Measurements from ENCODE around the gene MAP3K1. TPM values are rescaled to one million over a fixed set of nuclear protein-coding genes. Genes with fewer than 3 reads are reported as not detected.

MAP3K1 gene
- total and polyA plus RNA-seq, 2 experiments from 2014 or later = 9.5 to 14.4 TPM

GRCh38 chr5:56803894-56804293 lies 11.5 kb upstream of the MAP3K1 start:
- Mint-ChIP-seq H3K9me3 (no peaks in the 10 kb centered on the region), H3K4me1 (no peaks in the 10 kb centered on the region), H3K4me3 (no peak overlapping the region), H3K36me3 (ENCODE audit: low read depth) (no peaks in the 10 kb centered on the region), H3K27ac (no peak overlapping the region), H3K27me3 (ENCODE audit: insufficient read depth, low read depth, poor library complexity) (peaks cover 4% of the 10 kb centered on the region)
- Histone ChIP-seq H3K9me2 (ENCODE audit: insufficient read depth) (no peaks in the 10 kb centered on the region; the same call in 1 of the 2 replicates), H2AFZ (peak overlapping the region; percentile 38; the same call in 1 of the 2 replicates), H3K4me3 (no peak overlapping the region), H3K27me3 (ENCODE audit: insufficient read depth) (no peaks in the 10 kb centered on the region), H3K36me3 (ENCODE audit: insufficient read depth) (no peaks in the 10 kb centered on the region), H4K20me1 (replicated peaks; ENCODE audit: insufficient read depth) (no peaks in the 10 kb centered on the region), H3K27ac (ENCODE audit: low read depth) (no peak overlapping the region), H3F3A (replicated peaks; ENCODE audit: low read depth) (no peaks in the 10 kb centered on the region), H3K4me2 (no peak overlapping the region), H3K79me2 (replicated peaks; ENCODE audit: insufficient read depth) (no peaks in the 10 kb centered on the region), H3K4me1 (ENCODE audit: insufficient read depth) (no peaks in the 10 kb centered on the region)
- DNase-seq (ENCODE audit: low spot score) (no peak), ATAC-seq (no peak)
- TF ChIP-seq, protein P1, sequence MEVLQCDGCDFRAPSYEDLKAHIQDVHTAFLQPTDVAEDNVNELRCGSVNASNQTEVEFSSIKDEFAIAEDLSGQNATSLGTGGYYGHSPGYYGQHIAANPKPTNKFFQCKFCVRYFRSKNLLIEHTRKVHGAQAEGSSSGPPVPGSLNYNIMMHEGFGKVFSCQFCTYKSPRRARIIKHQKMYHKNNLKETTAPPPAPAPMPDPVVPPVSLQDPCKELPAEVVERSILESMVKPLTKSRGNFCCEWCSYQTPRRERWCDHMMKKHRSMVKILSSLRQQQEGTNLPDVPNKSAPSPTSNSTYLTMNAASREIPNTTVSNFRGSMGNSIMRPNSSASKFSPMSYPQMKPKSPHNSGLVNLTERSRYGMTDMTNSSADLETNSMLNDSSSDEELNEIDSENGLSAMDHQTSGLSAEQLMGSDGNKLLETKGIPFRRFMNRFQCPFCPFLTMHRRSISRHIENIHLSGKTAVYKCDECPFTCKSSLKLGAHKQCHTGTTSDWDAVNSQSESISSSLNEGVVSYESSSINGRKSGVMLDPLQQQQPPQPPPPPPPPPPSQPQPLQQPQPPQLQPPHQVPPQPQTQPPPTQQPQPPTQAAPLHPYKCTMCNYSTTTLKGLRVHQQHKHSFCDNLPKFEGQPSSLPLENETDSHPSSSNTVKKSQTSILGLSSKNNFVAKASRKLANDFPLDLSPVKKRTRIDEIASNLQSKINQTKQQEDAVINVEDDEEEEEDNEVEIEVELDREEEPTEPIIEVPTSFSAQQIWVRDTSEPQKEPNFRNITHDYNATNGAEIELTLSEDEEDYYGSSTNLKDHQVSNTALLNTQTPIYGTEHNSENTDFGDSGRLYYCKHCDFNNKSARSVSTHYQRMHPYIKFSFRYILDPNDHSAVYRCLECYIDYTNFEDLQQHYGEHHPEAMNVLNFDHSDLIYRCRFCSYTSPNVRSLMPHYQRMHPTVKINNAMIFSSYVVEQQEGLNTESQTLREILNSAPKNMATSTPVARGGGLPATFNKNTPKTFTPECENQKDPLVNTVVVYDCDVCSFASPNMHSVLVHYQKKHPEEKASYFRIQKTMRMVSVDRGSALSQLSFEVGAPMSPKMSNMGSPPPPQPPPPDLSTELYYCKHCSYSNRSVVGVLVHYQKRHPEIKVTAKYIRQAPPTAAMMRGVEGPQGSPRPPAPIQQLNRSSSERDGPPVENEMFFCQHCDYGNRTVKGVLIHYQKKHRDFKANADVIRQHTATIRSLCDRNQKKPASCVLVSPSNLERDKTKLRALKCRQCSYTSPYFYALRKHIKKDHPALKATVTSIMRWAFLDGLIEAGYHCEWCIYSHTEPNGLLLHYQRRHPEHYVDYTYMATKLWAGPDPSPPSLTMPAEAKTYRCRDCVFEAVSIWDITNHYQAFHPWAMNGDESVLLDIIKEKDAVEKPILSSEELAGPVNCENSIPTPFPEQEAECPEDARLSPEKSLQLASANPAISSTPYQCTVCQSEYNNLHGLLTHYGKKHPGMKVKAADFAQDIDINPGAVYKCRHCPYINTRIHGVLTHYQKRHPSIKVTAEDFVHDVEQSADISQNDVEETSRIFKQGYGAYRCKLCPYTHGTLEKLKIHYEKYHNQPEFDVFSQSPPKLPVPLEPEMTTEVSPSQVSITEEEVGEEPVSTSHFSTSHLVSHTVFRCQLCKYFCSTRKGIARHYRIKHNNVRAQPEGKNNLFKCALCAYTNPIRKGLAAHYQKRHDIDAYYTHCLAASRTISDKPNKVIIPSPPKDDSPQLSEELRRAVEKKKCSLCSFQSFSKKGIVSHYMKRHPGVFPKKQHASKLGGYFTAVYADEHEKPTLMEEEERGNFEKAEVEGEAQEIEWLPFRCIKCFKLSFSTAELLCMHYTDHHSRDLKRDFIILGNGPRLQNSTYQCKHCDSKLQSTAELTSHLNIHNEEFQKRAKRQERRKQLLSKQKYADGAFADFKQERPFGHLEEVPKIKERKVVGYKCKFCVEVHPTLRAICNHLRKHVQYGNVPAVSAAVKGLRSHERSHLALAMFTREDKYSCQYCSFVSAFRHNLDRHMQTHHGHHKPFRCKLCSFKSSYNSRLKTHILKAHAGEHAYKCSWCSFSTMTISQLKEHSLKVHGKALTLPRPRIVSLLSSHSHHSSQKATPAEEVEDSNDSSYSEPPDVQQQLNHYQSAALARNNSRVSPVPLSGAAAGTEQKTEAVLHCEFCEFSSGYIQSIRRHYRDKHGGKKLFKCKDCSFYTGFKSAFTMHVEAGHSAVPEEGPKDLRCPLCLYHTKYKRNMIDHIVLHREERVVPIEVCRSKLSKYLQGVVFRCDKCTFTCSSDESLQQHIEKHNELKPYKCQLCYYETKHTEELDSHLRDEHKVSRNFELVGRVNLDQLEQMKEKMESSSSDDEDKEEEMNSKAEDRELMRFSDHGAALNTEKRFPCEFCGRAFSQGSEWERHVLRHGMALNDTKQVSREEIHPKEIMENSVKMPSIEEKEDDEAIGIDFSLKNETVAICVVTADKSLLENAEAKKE (CRISPR knock-in tag; IDR thresholded peaks at IDR 0.05) = no peak
- no peak for TF ChIP-seq EZH2 (IDR thresholded peaks at IDR 0.05; ENCODE audit: low read depth, unreplicated experiment)
- TF ChIP-seq ETS1 (IDR thresholded peaks at IDR 0.05) = no peak
- TF ChIP-seq JUNB (IDR thresholded peaks at IDR 0.05; ENCODE audit: unreplicated experiment) = no peak
- no peak for TF ChIP-seq CREB1 (CRISPR knock-in tag; IDR thresholded peaks at IDR 0.05; ENCODE audit: low read depth)
- TF ChIP-seq EZH2phosphoT487 (IDR thresholded peaks at IDR 0.05; ENCODE audit: unreplicated experiment) = no peak
- no peak for TF ChIP-seq CTCF (conservative IDR thresholded peaks at IDR 0.05; ENCODE audit: low read depth in 2 of 2)

Data from GM23338 (cell line).